Fibroblast of lung (primary cell): ENCODE measurements around the gene ECHDC3. TPM values are rescaled to one million over a fixed set of nuclear protein-coding genes. Genes with fewer than 3 reads are reported as not detected.

Experiments used
- DNase-seq, 2 donors: peaks; one replicate each; pipeline versions ENCODE4 v3.0.0 to v3.0.0-alpha.2; 2010; ENCODE audit warnings: low read depth in 2 of 2
- H2AFZ ChIP-seq: 2 replicates; pipeline ENCODE4 v1.5.1; 2012; ENCODE audit warnings: low read length, control low read depth, inconsistent platforms
- H3K27ac ChIP-seq: 2 replicates; pipeline ENCODE4 v1.5.1; 2011; ENCODE audit warnings: low read length, control low read depth; ENCODE audit not compliant: insufficient read depth
- H3K27me3 ChIP-seq: 2 replicates; pipeline ENCODE4 v1.5.1; 2011; ENCODE audit warnings: mild to moderate bottlenecking, low read length; ENCODE audit not compliant: control insufficient read depth, insufficient read depth
- H3K36me3 ChIP-seq: 2 replicates; pipeline ENCODE4 v1.5.1; 2011; ENCODE audit warnings: low read length; ENCODE audit not compliant: control insufficient read depth, insufficient read depth
- H3K4me1 ChIP-seq: 2 replicates; pipeline ENCODE4 v1.5.1; 2011; ENCODE audit warnings: low read length; ENCODE audit not compliant: control insufficient read depth, insufficient read depth; ENCODE audit errors: extremely low read depth
- H3K4me2 ChIP-seq: 2 replicates; pipeline ENCODE4 v1.5.1; 2011; ENCODE audit warnings: low read length, control low read depth; ENCODE audit not compliant: insufficient read depth; ENCODE audit errors: extremely low read depth
- H3K4me3 ChIP-seq, 4 experiments: fragments of 200-600 bp in 1 of 4; sonication (generic) in 1 of 4; replicated peaks in 1 of 4; 2 replicates each; pipeline ENCODE4 v1.5.1; 2011 to 2016; ENCODE audit warnings: low read length in 4 of 4, low read depth in 3 of 4, mild to moderate bottlenecking in 3 of 4, control low read depth in 2 of 4, inconsistent platforms in 1 of 4, mixed read lengths in 1 of 4; ENCODE audit not compliant: insufficient read depth in 1 of 4; ENCODE audit errors: control extremely low read depth in 1 of 4
- H3K79me2 ChIP-seq: 2 replicates; pipeline ENCODE4 v1.5.1; 2012; ENCODE audit warnings: mild to moderate bottlenecking, low read length, inconsistent platforms; ENCODE audit not compliant: control insufficient read depth, insufficient read depth
- H3K9ac ChIP-seq: 2 replicates; pipeline ENCODE4 v1.5.1; 2011; ENCODE audit warnings: mild to moderate bottlenecking, low read length, control low read depth; ENCODE audit not compliant: insufficient read depth
- H3K9me3 ChIP-seq: 2 replicates; pipeline ENCODE4 v1.5.1; 2012; ENCODE audit warnings: low read depth, low read length; ENCODE audit not compliant: control insufficient read depth, insufficient read depth
- H4K20me1 ChIP-seq: 2 replicates; pipeline ENCODE4 v1.5.1; 2011; ENCODE audit warnings: low read length; ENCODE audit not compliant: control insufficient read depth, insufficient read depth; ENCODE audit errors: extremely low read depth
- CTCF ChIP-seq, 2 donors: IDR thresholded peaks in 1 of 2; conservative IDR thresholded peaks in 1 of 2; 1 replicate in 1 of 2; 2 replicates in 1 of 2; pipeline ENCODE4 v1.5.1; 2011 to 2012; ENCODE audit warnings: low read length in 2 of 2, control low read depth in 1 of 2, inconsistent platforms in 1 of 2, low read depth in 1 of 2, mild to moderate bottlenecking in 1 of 2
- EZH2 ChIP-seq: IDR thresholded peaks from 2 replicates; pipeline ENCODE4 v1.5.1; 2012; ENCODE audit warnings: low read length, control low read depth, mild to moderate bottlenecking; ENCODE audit errors: missing control alignments
- polyA plus RNA-seq, 2 donors: library from polyadenylated mRNA; depleted of rRNA in 1 of 2; stranded (reverse) in 1 of 2; unstranded in 1 of 2; fragments of >200 nt; gene quantifications; 2 replicates each; pipeline ENCODE4 v1.2.1, GENCODE V29; 2011 to 2012; ENCODE audit warnings: missing spikeins in 1 of 2
- total RNA-seq: library from RNA; depleted of rRNA; stranded (reverse); fragments of >200 nt; gene quantifications from 2 replicates; pipeline ENCODE4 v1.2.1, GENCODE V29; 2014

Gene ECHDC3
- total and polyA plus RNA-seq, 2 donors (not counting 1 experiment from before 2014, with no cell fraction given): 6.1 to 17.7 TPM

- Histone ChIP-seq H3K4me1 (no peaks in the 10 kb centered on the region), H3K9me3 (no peaks in the 10 kb centered on the region), H3K4me3 (no peak overlapping the region), H3K4me2 (no peak overlapping the region), H3K27me3 (peaks cover 6% of the 10 kb centered on the region), H3K79me2 (no peaks in the 10 kb centered on the region), H3K9ac (no peak overlapping the region), H2AFZ (no peak overlapping the region), H3K27ac (no peak overlapping the region), H3K36me3 (no peaks in the 10 kb centered on the region), H4K20me1 (no peaks in the 10 kb centered on the region)
- DNase-seq: no peak
- TF ChIP-seq EZH2 (no peak), CTCF (conservative IDR thresholded peaks at IDR 0.05 in 1 of 2, IDR thresholded peaks at IDR 0.05 in 1 of 2; ENCODE audit: low read depth in 1 of 2, low read length in 2 of 2) (no peak)
These were observed 26.2 kb upstream of the ECHDC3 start for GRCh38 chr10:11715815-11716494.

- Histone ChIP-seq H3K4me2 (no peak overlapping the region), H3K27ac (no peak overlapping the region), H3K27me3 (peaks cover 6% of the 10 kb centered on the region), H3K4me3 (no peak overlapping the region), H3K9ac (no peak overlapping the region), H3K79me2 (no peaks in the 10 kb centered on the region), H4K20me1 (no peaks in the 10 kb centered on the region), H3K36me3 (no peaks in the 10 kb centered on the region), H3K9me3 (no peaks in the 10 kb centered on the region), H3K4me1 (no peaks in the 10 kb centered on the region), H2AFZ (no peak overlapping the region)
- DNase-seq: no peak
- TF ChIP-seq EZH2 (no peak), CTCF (conservative IDR thresholded peaks at IDR 0.05 in 1 of 2, IDR thresholded peaks at IDR 0.05 in 1 of 2; ENCODE audit: low read depth in 1 of 2, low read length in 2 of 2) (no peak)
These were observed 25.5 kb upstream of the ECHDC3 start for GRCh38 chr10:11716686-11717085.

GRCh38 chr10:11719496-11720259, 22.5 kb upstream of the ECHDC3 start:
- no peak for DNase-seq
- Histone ChIP-seq H3K4me3 (no peak overlapping the region), H3K27me3 (no peaks in the 10 kb centered on the region), H4K20me1 (no peaks in the 10 kb centered on the region), H3K4me2 (no peak overlapping the region), H3K9me3 (no peaks in the 10 kb centered on the region), H3K27ac (no peak overlapping the region), H3K9ac (no peak overlapping the region), H3K4me1 (no peaks in the 10 kb centered on the region), H3K36me3 (no peaks in the 10 kb centered on the region), H3K79me2 (no peaks in the 10 kb centered on the region), H2AFZ (no peak overlapping the region)
- TF ChIP-seq CTCF (conservative IDR thresholded peaks at IDR 0.05 in 1 of 2, IDR thresholded peaks at IDR 0.05 in 1 of 2; ENCODE audit: low read depth in 1 of 2, low read length in 2 of 2) (no peak), EZH2 (no peak)
